Upper lobe of right lung (tissue), 1 donor: ENCODE results near the gene RGCC. TPM values are rescaled to one million over a fixed set of nuclear protein-coding genes. Genes with fewer than 3 reads are reported as not detected.

Source experiments
- ATAC-seq: fragments of 200-7000 bp; cut with Tn5 transposase; one replicate; pipeline ENCODE4 v1.9.1; 2020; ENCODE audit warnings: mild to moderate bottlenecking, moderate library complexity
- DNase-seq: peaks from one replicate; pipeline ENCODE4 v3.0.0-alpha.2; 2020
- H3K27ac ChIP-seq: fragments of 200-600 bp; one replicate; pipeline ENCODE4 v1.8.0; 2022
- H3K27me3 ChIP-seq: fragments of 200-600 bp; one replicate; pipeline ENCODE4 v1.8.0; 2022; ENCODE audit warnings: mild to moderate bottlenecking
- H3K36me3 ChIP-seq: fragments of 200-600 bp; one replicate; pipeline ENCODE4 v1.8.0; 2022
- H3K4me1 ChIP-seq: fragments of 200-600 bp; one replicate; pipeline ENCODE4 v1.8.0; 2022
- H3K4me3 ChIP-seq: fragments of 200-600 bp; one replicate; pipeline ENCODE4 v1.8.0; 2022; ENCODE audit warnings: mild to moderate bottlenecking
- H3K9me3 ChIP-seq: fragments of 200-600 bp; one replicate; pipeline ENCODE4 v1.8.0; 2022
- CTCF ChIP-seq: fragments of 200-600 bp; IDR thresholded peaks from one replicate; pipeline ENCODE4 v1.8.0; 2022; ENCODE audit warnings: antibody characterized with exemption
- intact Hi-C: fragments of 100-400 bp; cut with DNase I; formaldehyde crosslinking; loops from one replicate; pipeline ENCODE4 v1.11.0; 2022
- total RNA-seq: library from RNA; stranded (reverse); fragmentation: NEBNext Ultra II Directional; extraction: Animal tissue kit (Norgen Biotek cat#: 25700); gene quantifications from one replicate; pipeline ENCODE4 v1.2.1, GENCODE V29; 2021
- donor health status: DM: no; HTN: yes; CAD: no; lungs with severe emphysema.

RGCC gene
- total RNA-seq, 1 donor from 2014 or later = 752 TPM

- no peaks in the 10 kb centered on the region for H3K9me3 ChIP-seq
- peaks cover 39% of the 10 kb centered on the region for H3K4me1 ChIP-seq
- DNase-seq (peak; percentile 77), ATAC-seq (peak; percentile 80)
- intact Hi-C loops = no loop called here
- peak overlapping the region; percentile 71 for H3K4me3 ChIP-seq
- H3K27me3 ChIP-seq = no peaks in the 10 kb centered on the region
- no peak for TF ChIP-seq CTCF
- H3K27ac ChIP-seq = peak overlapping the region; percentile 92
- peaks cover 85% of the 10 kb centered on the region for H3K36me3 ChIP-seq
Measured at GRCh38 chr13:41465241-41465847, 8.0 kb downstream of the RGCC start.

GRCh38 chr13:41465898-41466320 is 8.6 kb downstream of the RGCC start:
- peaks cover 39% of the 10 kb centered on the region for H3K4me1 ChIP-seq
- peak overlapping the region; percentile 71 for H3K4me3 ChIP-seq
- DNase-seq (no peak), ATAC-seq (peak; percentile 4)
- H3K36me3 ChIP-seq = peaks cover 85% of the 10 kb centered on the region
- peak overlapping the region; percentile 92 for H3K27ac ChIP-seq
- H3K9me3 ChIP-seq = no peaks in the 10 kb centered on the region
- intact Hi-C loops = no loop called here
- TF ChIP-seq CTCF = no peak
- no peaks in the 10 kb centered on the region for H3K27me3 ChIP-seq

- ATAC-seq (no peak), DNase-seq (no peak)
- intact Hi-C loops = no loop called here
- H3K36me3 ChIP-seq = peaks cover 74% of the 10 kb centered on the region
- H3K27ac ChIP-seq = peak overlapping the region; percentile 69
- no peaks in the 10 kb centered on the region for H3K27me3 ChIP-seq
- H3K4me1 ChIP-seq = peaks cover 39% of the 10 kb centered on the region
- H3K4me3 ChIP-seq = peak overlapping the region; percentile 20
- no peak for TF ChIP-seq CTCF
- no peaks in the 10 kb centered on the region for H3K9me3 ChIP-seq
Measured at GRCh38 chr13:41467425-41467945, 10.1 kb downstream of the RGCC start.

GRCh38 chr13:41468631-41469030 is 11.3 kb downstream of the RGCC start:
- H3K27me3 ChIP-seq = no peaks in the 10 kb centered on the region
- H3K36me3 ChIP-seq = peaks cover 72% of the 10 kb centered on the region
- no peaks in the 10 kb centered on the region for H3K9me3 ChIP-seq
- TF ChIP-seq CTCF = no peak
- peaks cover 37% of the 10 kb centered on the region for H3K4me1 ChIP-seq
- DNase-seq (no peak), ATAC-seq (no peak)
- intact Hi-C loops = no loop called here
- peak overlapping the region; percentile 33 for H3K27ac ChIP-seq
- no peak overlapping the region for H3K4me3 ChIP-seq

GRCh38 chr13:41470196-41470595 is 12.8 kb downstream of the RGCC start:
- Histone ChIP-seq H3K9me3 (no peaks in the 10 kb centered on the region), H3K36me3 (peaks cover 57% of the 10 kb centered on the region), H3K27me3 (no peaks in the 10 kb centered on the region), H3K4me1 (peaks cover 21% of the 10 kb centered on the region), H3K27ac (no peak overlapping the region), H3K4me3 (no peak overlapping the region)
- DNase-seq (no peak), ATAC-seq (no peak)
- TF ChIP-seq CTCF = no peak
- intact Hi-C loops = no loop called here
